CD4-positive, alpha-beta T cell treated with Interleukin-4 for 1 hour (primary cell): ENCODE measurements around the gene NR2C1.
"Not testable (repeated sequence)": the region's sequence is repeated elsewhere in the genome, so short reads cannot be mapped to it uniquely, and the experiment has no call there.

Experiments
- DNase-seq, 2 donors: peaks; one replicate each; pipeline ENCODE4 v3.0.0-alpha.2; 2020 to 2022

NR2C1 gene

GRCh38 chr12:94997726-94998125 is 75.7 kb downstream of the NR2C1 start:
- DNase-seq, result no peak

GRCh38 chr12:94997061-94997460 is 76.4 kb downstream of the NR2C1 start:
- DNase-seq, result no peak

- no peak for DNase-seq
These were observed 79.1 kb downstream of the NR2C1 start for GRCh38 chr12:94994312-94994711.

DNA sequence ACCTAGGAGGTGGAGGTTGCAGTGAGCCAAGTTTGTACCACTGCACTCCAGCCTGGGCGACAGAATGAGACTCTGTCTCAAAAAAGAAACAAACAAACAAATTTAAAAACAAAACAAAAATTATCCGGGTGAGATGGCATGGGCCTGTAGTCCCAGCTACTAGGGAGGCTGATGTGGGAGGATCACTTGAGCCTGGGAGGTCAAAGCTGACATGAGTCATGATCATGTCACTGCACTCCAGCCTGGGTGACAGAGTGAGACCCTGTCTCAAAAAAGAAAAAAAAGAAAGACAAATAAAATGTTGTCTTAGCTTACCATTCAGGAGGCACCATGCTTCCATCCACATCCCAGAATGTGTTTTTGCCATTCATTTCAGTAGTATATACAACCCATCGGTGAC is 79.6 kb downstream of the NR2C1 start:
- not testable (repeated sequence) for DNase-seq

- DNase-seq, result no peak
These were observed 83.2 kb downstream of the NR2C1 start for GRCh38 chr12:94990222-94990621.

DNA sequence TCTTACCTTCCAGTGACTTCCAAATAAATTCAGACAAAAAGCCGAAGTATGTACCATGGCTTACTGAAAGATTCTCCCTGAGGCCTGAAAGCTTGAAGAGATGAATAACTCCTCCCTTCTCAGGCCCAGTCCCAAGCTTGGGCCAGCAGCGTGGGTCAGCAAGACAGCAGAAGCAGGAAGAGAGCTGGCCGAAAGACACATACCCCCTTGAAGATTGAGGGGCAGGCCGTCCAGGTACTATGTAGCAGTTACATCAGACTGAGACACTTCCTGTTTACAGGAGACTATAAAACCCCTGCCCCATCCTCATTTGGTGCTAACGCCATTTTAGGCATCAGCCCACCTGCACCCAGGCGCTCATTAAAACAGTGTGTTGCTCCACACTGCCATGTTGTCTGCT is 84.9 kb downstream of the NR2C1 start:
- peak; percentile 42 to 45 for DNase-seq

DNA sequence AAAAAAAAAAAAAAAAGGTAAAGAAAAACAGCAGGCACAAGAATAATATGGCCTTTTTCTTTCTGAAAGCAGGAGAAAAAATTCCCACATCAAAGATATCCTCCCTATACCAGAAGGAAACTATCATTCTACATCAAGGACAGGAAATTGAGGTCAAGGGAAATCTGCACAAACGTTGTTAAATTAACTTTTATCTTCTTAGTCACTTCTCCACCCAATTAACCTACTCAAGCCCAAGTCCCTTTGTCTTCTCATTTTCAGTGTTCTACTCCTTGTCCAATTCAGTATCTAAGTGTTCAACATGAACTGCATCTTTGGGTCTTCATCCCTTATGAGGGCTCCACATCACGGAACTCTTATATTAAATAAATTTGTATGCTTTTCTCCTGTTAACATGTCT is 85.6 kb downstream of the NR2C1 start:
- peak in 1 of 2 donors; percentile 54 for DNase-seq

DNA sequence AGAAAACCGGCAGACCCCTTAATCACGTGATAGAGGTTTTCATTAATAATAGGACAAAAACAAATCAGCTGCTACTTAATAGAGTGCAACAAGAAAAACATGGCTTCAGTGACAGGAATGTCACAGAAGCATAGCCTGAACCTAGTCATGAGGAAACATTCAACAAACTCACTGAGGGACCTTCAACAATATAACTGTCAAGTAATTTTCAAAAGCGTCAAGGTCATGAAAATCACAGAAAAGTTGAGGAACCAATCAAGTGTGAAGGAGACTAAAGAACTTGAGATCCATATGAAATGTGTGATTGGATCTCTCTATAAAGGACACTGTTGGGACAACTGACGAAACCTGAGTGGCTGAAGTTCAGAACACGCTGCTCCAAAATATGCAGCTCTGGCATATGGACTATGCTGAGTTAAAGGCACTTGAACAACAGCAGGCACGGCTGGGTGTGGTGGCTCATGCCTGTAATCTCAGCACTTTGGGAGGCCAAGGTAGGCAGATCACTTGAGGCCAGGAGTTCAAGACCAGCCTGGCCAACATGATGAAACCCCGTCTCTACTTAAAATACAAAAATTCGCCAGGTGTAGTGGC is 86.2 kb downstream of the NR2C1 start:
- no peak for DNase-seq

- DNase-seq, result not testable (repeated sequence)
These were observed 88.3 kb downstream of the NR2C1 start for GRCh38 chr12:94985099-94985498.

DNA sequence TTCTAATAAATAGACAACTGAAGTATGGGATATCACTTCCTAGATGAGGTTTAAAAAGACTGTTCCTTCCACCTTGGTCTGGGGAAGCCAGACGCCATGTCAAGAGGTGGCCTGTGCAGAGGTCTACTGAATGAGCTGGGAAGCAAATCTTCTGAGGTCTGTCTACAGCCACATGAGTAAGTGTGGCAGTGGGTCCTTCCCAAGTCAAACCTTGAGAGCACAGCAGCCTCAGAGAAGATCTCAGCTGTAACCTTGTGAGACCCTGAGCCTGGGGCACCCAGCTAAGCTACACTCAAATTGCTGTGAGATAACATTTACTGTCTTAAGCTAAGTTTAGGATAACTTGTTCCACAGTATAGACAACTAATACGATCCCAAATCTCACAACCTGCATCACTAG is 90.1 kb downstream of the NR2C1 start:
- no peak for DNase-seq

DNA sequence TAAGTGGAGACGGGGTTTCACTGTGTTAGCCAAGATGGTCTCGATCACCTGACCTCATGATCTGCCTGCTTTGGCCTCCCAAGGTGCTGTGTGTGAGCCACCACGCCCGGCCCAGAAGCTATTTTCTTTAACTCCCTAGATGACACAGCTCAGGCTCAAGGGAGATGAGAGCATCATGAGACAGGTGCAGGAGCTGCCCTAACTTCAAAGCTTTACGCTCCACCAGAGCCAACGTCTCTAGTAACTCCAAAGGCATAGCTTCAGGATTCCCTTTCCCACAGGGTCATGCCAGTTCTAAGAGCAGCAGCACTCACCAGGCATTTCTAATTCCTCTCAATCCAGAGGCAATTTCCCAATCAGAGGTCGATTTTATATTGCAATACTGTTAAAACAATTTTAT is 91.0 kb downstream of the NR2C1 start:
- no peak for DNase-seq

GRCh38 chr12:94980577-94980976 is 92.8 kb downstream of the NR2C1 start:
- peak in 1 of 2 donors; percentile 43 for DNase-seq

- DNase-seq, result no peak
These were observed 93.5 kb downstream of the NR2C1 start for GRCh38 chr12:94979941-94980340.

GRCh38 chr12:94977766-94978468 is 95.5 kb downstream of the NR2C1 start:
- DNase-seq, result no peak

DNA sequence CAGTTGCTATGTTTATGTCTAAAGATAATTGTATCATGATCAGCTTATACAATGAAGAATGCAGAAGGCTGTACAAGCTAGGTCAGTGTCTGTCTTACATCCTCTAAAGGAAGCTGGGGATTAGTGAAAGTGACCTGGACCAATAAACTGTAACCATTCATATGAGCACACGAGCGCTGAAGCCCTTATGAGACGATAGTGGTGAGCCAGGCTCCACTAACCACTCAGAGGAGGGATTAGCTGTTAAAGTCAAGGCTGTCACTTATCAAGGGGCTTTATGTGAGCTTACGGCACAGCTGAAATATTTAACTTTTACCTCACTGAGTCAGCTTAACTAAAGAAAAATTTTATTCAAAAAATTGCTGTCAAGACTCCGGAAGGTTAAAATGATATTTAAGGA is 100.2 kb downstream of the NR2C1 start:
- DNase-seq, result no peak

DNA sequence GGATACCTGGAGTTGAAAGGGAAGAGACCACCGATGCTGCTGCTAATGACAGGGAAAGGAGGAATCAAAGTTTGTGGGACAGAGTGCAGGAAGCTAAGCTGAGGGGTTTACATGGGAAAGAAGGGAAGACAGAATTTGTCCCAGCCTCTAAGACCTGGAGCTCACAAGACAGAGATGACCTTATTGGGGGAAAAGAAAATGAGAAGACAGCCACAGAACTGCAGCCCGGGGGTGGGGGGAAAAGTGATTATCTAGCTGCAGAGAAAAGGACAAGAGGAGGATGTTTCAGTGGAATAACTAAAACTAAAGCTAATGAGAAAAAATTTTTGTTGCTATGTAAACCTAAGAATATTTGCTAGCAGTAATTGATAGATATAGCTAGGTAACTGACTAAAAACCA is 100.6 kb downstream of the NR2C1 start:
- DNase-seq, result no peak

GRCh38 chr12:94971923-94972322 is 101.5 kb downstream of the NR2C1 start:
- DNase-seq, result no peak

GRCh38 chr12:94970560-94970959 is 102.9 kb downstream of the NR2C1 start:
- no peak for DNase-seq
